ENCODE data around the gene SLC47A1. TPM values are rescaled to one million over a fixed set of nuclear protein-coding genes. Genes with fewer than 3 reads are reported as not detected.

The SLC47A1 gene
- total RNA-seq, 2 experiments from 2014 or later, result not detected

GRCh38 chr17:19561697-19562318 is 28.2 kb downstream of the SLC47A1 start:
- H3K4me3 Mint-ChIP-seq, result no peak overlapping the region
- H3K9me3 ChIP-seq (ENCODE audit: control insufficient read depth in 1 of 2, insufficient read depth in 1 of 2, low read length in 2 of 2), result no peaks in the 10 kb centered on the region
- no peaks in the 10 kb centered on the region for H3K36me3 Mint-ChIP-seq (ENCODE audit: low read depth)
- ATAC-seq (ENCODE audit: poor library complexity), result no peak
- H3K4me1 ChIP-seq (ENCODE audit: insufficient read depth, low read length), result no peaks in the 10 kb centered on the region
- TF ChIP-seq CTCF (IDR thresholded peaks at IDR 0.05), result no peak
- no peaks in the 10 kb centered on the region for H3K4me1 Mint-ChIP-seq (ENCODE audit: low read depth)
- H3K9me3 Mint-ChIP-seq, result no peaks in the 10 kb centered on the region
- no peak overlapping the region for H3K27ac Mint-ChIP-seq
- H3K27me3 Mint-ChIP-seq, result peaks cover 12% of the 10 kb centered on the region
- POLR2A ChIA-PET, result no interaction called here
- no peak overlapping the region for H3K4me3 ChIP-seq (ENCODE audit: low read length)
- no peak overlapping the region for H3K27ac ChIP-seq (ENCODE audit: low read depth in 1 of 2, low read length in 2 of 2)
- CTCF ChIA-PET, result no interaction called here
- H3K36me3 ChIP-seq (ENCODE audit: insufficient read depth, low read length), result no peaks in the 10 kb centered on the region
- no peak for DNase-seq
- no peaks in the 10 kb centered on the region for H3K27me3 ChIP-seq (ENCODE audit: control insufficient read depth in 1 of 2, insufficient read depth in 2 of 2, low read length in 2 of 2)
- intact Hi-C loops (cut with DNase I, micrococcal nuclease), result no loop called here

- no peaks in the 10 kb centered on the region for H3K27me3 ChIP-seq (ENCODE audit: control insufficient read depth in 1 of 2, insufficient read depth in 2 of 2, low read length in 2 of 2)
- ATAC-seq (ENCODE audit: poor library complexity) (no peak), DNase-seq (no peak)
- ChIA-PET CTCF (no interaction called here), POLR2A (no interaction called here)
- H3K4me3 ChIP-seq (ENCODE audit: low read length), result no peak overlapping the region
- Mint-ChIP-seq H3K27me3 (peaks cover 11% of the 10 kb centered on the region), H3K27ac (no peak overlapping the region), H3K36me3 (ENCODE audit: low read depth) (no peaks in the 10 kb centered on the region), H3K4me1 (ENCODE audit: low read depth) (peaks cover 5% of the 10 kb centered on the region), H3K4me3 (no peak overlapping the region), H3K9me3 (no peaks in the 10 kb centered on the region)
- intact Hi-C loops (cut with DNase I, micrococcal nuclease), result no loop called here
- no peak overlapping the region for H3K27ac ChIP-seq (ENCODE audit: low read depth in 1 of 2, low read length in 2 of 2)
- H3K36me3 ChIP-seq (ENCODE audit: insufficient read depth, low read length), result no peaks in the 10 kb centered on the region
- no peaks in the 10 kb centered on the region for H3K9me3 ChIP-seq (ENCODE audit: control insufficient read depth in 1 of 2, insufficient read depth in 1 of 2, low read length in 2 of 2)
- no peak for TF ChIP-seq CTCF (IDR thresholded peaks at IDR 0.05)
- peaks cover 6% of the 10 kb centered on the region for H3K4me1 ChIP-seq (ENCODE audit: insufficient read depth, low read length)
These were observed 32.3 kb downstream of the SLC47A1 start for GRCh38 chr17:19565817-19566575.

GRCh38 chr17:19567216-19568015 is 33.8 kb downstream of the SLC47A1 start:
- ChIA-PET POLR2A (no interaction called here), CTCF (interaction anchor here (0.6 to 0.9 kb wide), 3 partner anchors 22 to 371 kb away, joined by 3 to 4 read pairs (median 3); no protein-coding TSS in a partner anchor)
- Histone ChIP-seq H3K4me1 (ENCODE audit: insufficient read depth, low read length) (peaks cover 6% of the 10 kb centered on the region), H3K36me3 (ENCODE audit: insufficient read depth, low read length) (no peaks in the 10 kb centered on the region), H3K4me3 (ENCODE audit: low read length) (no peak overlapping the region), H3K27me3 (ENCODE audit: control insufficient read depth in 1 of 2, insufficient read depth in 2 of 2, low read length in 2 of 2) (no peaks in the 10 kb centered on the region), H3K27ac (ENCODE audit: low read depth in 1 of 2, low read length in 2 of 2) (no peak overlapping the region), H3K9me3 (ENCODE audit: control insufficient read depth in 1 of 2, insufficient read depth in 1 of 2, low read length in 2 of 2) (no peaks in the 10 kb centered on the region)
- Mint-ChIP-seq H3K36me3 (ENCODE audit: low read depth) (no peaks in the 10 kb centered on the region), H3K4me3 (no peak overlapping the region), H3K4me1 (ENCODE audit: low read depth) (peaks cover 5% of the 10 kb centered on the region), H3K27me3 (peaks cover 11% of the 10 kb centered on the region), H3K9me3 (no peaks in the 10 kb centered on the region), H3K27ac (no peak overlapping the region)
- no peak for TF ChIP-seq CTCF (IDR thresholded peaks at IDR 0.05)
- intact Hi-C loops (cut with DNase I, micrococcal nuclease), result no loop called here
- ATAC-seq (ENCODE audit: poor library complexity), result no peak
- DNase-seq, result no peak
